HEK293T (cell line): ENCODE measurements around the gene CNBD2.

Source experiments
- BHLHE40 ChIP-seq: fragments of 450-650 bp; IDR thresholded peaks from 2 replicates; pipeline ENCODE4 v1.6.1; 2016; ENCODE audit warnings: mild to moderate bottlenecking, moderate library complexity, borderline replicate concordance
- FOXM1 ChIP-seq: fragments of 450-650 bp; IDR thresholded peaks from 2 replicates; pipeline ENCODE4 v1.6.1; 2017; ENCODE audit warnings: mild to moderate bottlenecking, borderline replicate concordance

DNA sequence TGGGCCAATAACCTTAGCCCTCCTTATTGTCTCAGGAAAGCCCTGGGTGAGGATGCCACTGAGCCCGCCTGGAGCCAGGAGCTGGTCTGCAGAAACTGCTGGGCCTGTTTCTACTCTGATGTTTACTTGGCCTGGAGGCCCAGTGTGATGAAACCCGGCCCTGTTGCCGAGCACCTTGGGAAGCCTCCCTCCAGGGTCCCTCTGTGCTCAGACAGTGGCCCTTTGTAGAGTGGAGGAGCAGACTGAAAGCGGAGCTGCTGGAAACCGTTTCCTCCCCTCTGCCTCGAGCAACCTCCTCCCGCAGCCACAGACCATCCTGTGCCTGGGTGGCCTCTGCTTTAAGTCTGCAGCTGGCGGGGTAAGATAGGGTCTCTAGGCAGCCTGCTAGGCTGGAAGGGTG is 102.1 kb downstream of the CNBD2 start:
- TF ChIP-seq BHLHE40 (no peak), FOXM1 (no peak)
